Immature natural killer cell (primary cell): ENCODE data around the gene SGMS2. TPM values are rescaled to one million over a fixed set of nuclear protein-coding genes. Genes with fewer than 3 reads are reported as not detected.
"Not testable (repeated sequence)": the region's sequence is repeated elsewhere in the genome, so short reads cannot be mapped to it uniquely, and the experiment has no call there.

ENCODE experiments used
- DNase-seq, 3 donors: peaks; one replicate each; pipeline ENCODE4 v3.0.0; 2022; ENCODE audit warnings: mixed read lengths in 1 of 3
- H3K27ac Mint-ChIP-seq, 6 donors: one replicate each; pipeline ENCODE4 v1.8.0; 2020; ENCODE audit warnings: mixed read lengths in 6 of 6, mild to moderate bottlenecking in 5 of 6, inconsistent platforms in 4 of 6, moderate library complexity in 3 of 6
- H3K27me3 Mint-ChIP-seq, 3 donors: one replicate each; pipeline ENCODE4 v1.8.0; 2020 to 2021; ENCODE audit warnings: low read depth in 3 of 3, mild to moderate bottlenecking in 3 of 3, mixed read lengths in 3 of 3, moderate library complexity in 3 of 3, inconsistent platforms in 1 of 3
- H3K36me3 Mint-ChIP-seq, 3 donors: one replicate each; pipeline ENCODE4 v1.8.0; 2020; ENCODE audit warnings: mixed read lengths in 3 of 3, inconsistent platforms in 2 of 3, mild to moderate bottlenecking in 2 of 3
- H3K4me1 Mint-ChIP-seq, 2 donors: one replicate each; pipeline ENCODE4 v1.8.0; 2020; ENCODE audit warnings: inconsistent platforms in 2 of 2, mild to moderate bottlenecking in 2 of 2, mixed read lengths in 2 of 2, moderate library complexity in 1 of 2
- H3K4me3 Mint-ChIP-seq, 5 donors: one replicate each; pipeline ENCODE4 v1.8.0; 2020; ENCODE audit warnings: mild to moderate bottlenecking in 5 of 5, mixed read lengths in 5 of 5, inconsistent platforms in 3 of 5, moderate library complexity in 3 of 5
- H3K9me3 Mint-ChIP-seq, 6 donors: one replicate each; pipeline ENCODE4 v1.8.0; 2020; ENCODE audit warnings: mild to moderate bottlenecking in 6 of 6, mixed read lengths in 6 of 6, inconsistent platforms in 4 of 6, moderate library complexity in 3 of 6
- polyA plus RNA-seq, 3 donors: library from polyadenylated mRNA; unstranded; fragments of 300-500 nt; fragmentation: Illumina TruSeq; gene quantifications; one replicate each; pipeline ENCODE4 v1.2.3, GENCODE V29; 2021

SGMS2 gene
- polyA plus RNA-seq, 3 donors from 2014 or later, result 0.56 TPM; not detected in 2

DNA sequence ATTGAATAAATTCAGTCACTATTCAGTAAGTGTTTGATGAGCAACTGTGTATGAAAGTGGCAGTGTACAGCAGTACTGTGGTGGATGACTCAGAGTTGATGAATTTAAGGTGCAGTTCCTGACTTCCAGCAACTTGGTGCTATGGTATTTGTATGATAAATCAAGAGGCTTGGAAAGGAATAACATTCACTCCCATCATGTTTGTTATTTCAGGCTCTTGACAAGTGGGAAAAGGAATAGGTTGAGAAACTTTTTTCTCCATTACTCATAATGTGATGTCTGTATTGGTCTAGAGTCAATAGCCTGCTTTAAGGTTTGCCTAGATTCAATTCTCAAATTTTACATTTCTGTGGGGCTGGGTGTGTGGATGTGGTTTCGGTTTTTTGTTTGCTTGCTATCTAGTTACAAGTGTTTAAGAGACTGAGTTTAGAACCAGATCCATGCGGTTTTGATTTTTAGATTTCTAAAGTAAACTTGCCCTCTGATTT lies 71.5 kb downstream of the SGMS2 start:
- peaks cover 0 to 2% (median 1%) of the 10 kb centered on the region in 3 donors for H3K27me3 Mint-ChIP-seq
- H3K4me1 Mint-ChIP-seq, result no peaks in the 10 kb centered on the region
- no peak overlapping the region for H3K4me3 Mint-ChIP-seq
- H3K27ac Mint-ChIP-seq, result no peak overlapping the region
- H3K9me3 Mint-ChIP-seq, result peaks cover 0 to 1% (median 0%) of the 10 kb centered on the region in 6 donors
- no peaks in the 10 kb centered on the region for H3K36me3 Mint-ChIP-seq
- no peak for DNase-seq

DNA sequence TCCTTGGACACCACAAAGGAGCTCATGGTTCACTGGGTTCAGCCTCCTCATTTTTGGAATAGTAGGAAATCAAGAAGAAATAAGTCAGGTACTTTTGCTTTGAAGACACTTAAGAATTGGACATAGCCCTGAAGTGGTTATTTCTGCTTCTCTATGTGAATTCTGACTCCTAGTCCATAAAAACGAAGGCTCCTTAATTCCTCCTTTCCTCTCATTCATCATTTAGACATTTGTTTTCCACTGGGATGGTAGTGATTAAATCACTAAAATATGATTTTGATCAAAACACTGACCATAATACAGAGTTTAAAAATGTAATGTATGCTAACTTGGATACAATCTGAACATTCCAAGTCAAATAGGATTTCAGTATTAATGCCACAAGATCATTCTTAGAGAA lies 71.9 kb downstream of the SGMS2 start:
- no peaks in the 10 kb centered on the region for H3K4me1 Mint-ChIP-seq
- H3K9me3 Mint-ChIP-seq, result no peaks in the 10 kb centered on the region
- H3K27ac Mint-ChIP-seq, result no peak overlapping the region
- H3K4me3 Mint-ChIP-seq, result no peak overlapping the region
- no peaks in the 10 kb centered on the region for H3K36me3 Mint-ChIP-seq
- no peak for DNase-seq
- peaks cover 0 to 2% (median 0%) of the 10 kb centered on the region in 3 donors for H3K27me3 Mint-ChIP-seq

DNA sequence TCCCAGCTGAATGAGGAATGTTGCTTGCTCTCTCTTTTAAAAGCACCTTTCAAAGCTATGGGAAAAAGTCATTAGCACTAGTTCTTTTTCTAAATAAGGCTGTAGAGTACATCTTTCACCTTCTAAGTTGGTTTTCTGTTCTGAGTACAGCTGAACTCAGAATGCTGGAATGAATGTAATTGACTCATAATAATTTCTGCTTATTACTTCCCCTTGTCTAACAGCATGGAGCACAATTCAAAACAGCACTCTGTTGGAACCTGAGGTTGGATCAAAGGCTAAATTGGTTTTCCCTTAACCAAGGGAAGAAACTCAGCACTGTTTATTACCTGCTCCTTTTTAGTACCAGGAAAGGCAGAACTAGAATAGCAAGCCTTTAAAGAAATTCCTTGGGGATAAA lies 73.1 kb downstream of the SGMS2 start:
- H3K27me3 Mint-ChIP-seq, result peaks cover 0 to 2% (median 2%) of the 10 kb centered on the region in 3 donors
- H3K27ac Mint-ChIP-seq, result no peak overlapping the region
- no peaks in the 10 kb centered on the region for H3K9me3 Mint-ChIP-seq
- no peak for DNase-seq
- no peak overlapping the region for H3K4me3 Mint-ChIP-seq
- no peaks in the 10 kb centered on the region for H3K4me1 Mint-ChIP-seq
- H3K36me3 Mint-ChIP-seq, result no peaks in the 10 kb centered on the region

DNA sequence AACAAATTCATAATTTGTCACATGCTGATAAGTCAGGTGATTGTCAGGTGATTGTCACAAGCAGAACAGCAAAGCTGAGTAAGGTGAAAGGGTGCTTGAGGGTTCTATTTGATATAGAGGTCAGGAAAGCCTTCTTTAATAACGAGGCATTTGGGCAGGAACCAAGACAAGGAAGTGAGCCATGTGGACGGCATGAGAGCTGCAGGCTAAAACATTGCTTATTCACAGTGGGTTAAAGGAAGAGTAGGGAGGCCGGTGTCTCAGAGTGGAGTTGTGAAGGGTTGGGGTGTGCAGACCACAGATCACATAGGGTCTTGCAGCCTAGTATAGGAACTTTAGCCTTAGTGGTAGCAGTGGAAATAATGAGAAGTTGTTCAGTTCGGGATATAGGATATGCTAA lies 75.3 kb downstream of the SGMS2 start:
- H3K36me3 Mint-ChIP-seq, result no peaks in the 10 kb centered on the region
- H3K4me1 Mint-ChIP-seq, result no peaks in the 10 kb centered on the region
- no peak overlapping the region for H3K4me3 Mint-ChIP-seq
- H3K9me3 Mint-ChIP-seq, result no peaks in the 10 kb centered on the region
- H3K27me3 Mint-ChIP-seq, result peaks cover 0 to 5% (median 4%) of the 10 kb centered on the region in 3 donors
- DNase-seq, result no peak
- H3K27ac Mint-ChIP-seq, result no peak overlapping the region

DNA sequence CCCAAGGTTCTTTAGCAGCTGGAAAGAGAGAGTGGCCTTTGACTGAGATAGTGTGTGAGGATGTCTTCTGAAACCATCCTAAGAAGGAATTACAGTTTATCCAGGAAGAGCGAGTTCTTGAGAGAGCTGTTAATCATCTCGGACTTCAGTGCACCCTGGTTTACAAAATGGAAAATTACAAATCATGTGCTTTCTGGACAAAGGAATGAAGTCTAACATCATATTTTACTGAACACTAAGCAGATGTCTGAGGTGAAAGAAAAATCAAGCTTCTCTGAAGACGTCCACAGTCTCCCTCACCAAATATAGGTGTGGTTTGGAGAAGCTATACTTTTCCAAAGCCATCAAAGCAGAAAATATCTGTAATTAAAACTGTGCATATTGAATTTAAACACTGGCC lies 75.8 kb downstream of the SGMS2 start:
- Mint-ChIP-seq H3K9me3 (no peaks in the 10 kb centered on the region), H3K27ac (no peak overlapping the region), H3K36me3 (no peaks in the 10 kb centered on the region), H3K4me1 (no peaks in the 10 kb centered on the region), H3K27me3 (peaks cover 0 to 5% (median 2%) of the 10 kb centered on the region in 3 donors), H3K4me3 (no peak overlapping the region)
- DNase-seq, result no peak

DNA sequence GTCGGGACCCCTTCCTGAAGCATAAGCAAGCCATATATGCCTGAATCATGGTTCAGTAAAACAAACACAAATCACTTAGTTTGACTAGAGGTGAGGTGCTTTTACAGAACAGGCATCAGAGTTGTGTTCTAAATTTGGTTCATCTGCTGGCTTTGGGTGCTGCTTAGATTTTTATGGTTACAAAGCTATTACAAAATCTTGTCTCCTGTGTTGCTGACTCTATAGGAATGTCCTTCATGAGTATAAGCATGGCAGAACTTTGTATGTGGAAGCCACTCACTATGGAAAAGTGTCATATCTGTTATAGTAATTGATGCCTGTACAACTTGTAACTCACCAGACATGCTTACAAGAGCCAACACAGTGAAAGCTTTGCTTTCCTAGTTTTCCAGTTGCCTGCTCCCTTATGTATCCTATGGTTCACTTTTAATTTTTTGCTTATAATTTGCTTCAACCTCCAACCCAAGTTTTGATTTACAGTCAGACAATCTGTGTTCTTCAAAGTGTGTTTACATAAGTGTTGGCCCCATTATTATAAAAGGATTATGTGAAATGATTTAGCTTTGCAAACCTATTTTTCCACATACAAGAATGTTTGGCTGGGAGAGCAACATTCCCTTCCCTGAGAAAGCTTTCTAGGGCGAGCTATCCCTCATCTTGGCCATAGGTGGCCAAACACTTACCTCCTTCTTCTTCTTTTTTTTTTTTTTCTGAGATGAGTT lies 76.6 kb downstream of the SGMS2 start:
- no peaks in the 10 kb centered on the region for H3K36me3 Mint-ChIP-seq
- H3K4me3 Mint-ChIP-seq, result no peak overlapping the region
- H3K9me3 Mint-ChIP-seq, result no peaks in the 10 kb centered on the region
- peaks cover 0 to 5% (median 2%) of the 10 kb centered on the region in 3 donors for H3K27me3 Mint-ChIP-seq
- H3K4me1 Mint-ChIP-seq, result no peaks in the 10 kb centered on the region
- no peak for DNase-seq
- no peak overlapping the region for H3K27ac Mint-ChIP-seq

DNA sequence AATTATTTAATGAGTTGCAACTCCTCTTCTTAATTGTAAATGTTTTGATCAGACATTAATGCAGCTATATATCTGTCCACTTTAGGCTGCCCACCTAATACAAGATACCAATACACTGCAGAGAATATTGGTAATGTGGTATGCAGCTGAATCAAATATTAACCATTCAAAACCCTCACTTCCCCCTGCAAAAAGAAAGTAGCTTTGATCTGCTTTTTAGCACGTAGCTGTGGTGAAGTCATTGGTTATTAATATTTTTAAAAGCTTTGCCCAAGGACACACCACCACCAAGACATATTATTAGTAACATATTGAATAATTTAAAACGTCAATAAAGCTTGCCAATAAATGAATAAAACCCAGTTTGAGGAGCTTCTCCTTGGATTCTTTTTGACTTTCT lies 78.0 kb downstream of the SGMS2 start:
- no peak for DNase-seq
- Mint-ChIP-seq H3K4me1 (no peaks in the 10 kb centered on the region), H3K9me3 (no peaks in the 10 kb centered on the region), H3K4me3 (no peak overlapping the region), H3K27ac (no peak overlapping the region), H3K36me3 (no peaks in the 10 kb centered on the region), H3K27me3 (peaks cover 0 to 5% (median 2%) of the 10 kb centered on the region in 3 donors)

DNA sequence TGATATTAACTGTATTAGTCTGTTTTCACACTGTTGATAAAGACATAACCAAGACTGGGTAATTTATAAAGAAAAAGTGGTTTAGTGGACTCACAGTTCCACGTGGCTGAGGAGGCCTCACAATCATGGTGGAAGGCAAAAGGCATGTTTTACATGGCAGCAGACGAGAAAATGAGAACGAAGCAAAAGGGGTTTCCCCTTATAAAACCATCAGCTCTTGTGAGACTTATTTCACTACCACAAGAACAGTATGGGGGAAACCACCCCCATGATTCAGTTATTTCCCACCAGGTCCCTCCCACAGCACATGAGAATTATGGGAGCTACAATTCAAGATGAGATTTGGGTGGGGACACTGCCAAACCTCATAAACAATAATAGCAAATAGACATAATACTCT lies 80.3 kb downstream of the SGMS2 start:
- not testable (repeated sequence) for H3K9me3 Mint-ChIP-seq, H3K4me1 Mint-ChIP-seq, H3K27me3 Mint-ChIP-seq, H3K27ac Mint-ChIP-seq, DNase-seq, H3K36me3 Mint-ChIP-seq, H3K4me3 Mint-ChIP-seq

DNA sequence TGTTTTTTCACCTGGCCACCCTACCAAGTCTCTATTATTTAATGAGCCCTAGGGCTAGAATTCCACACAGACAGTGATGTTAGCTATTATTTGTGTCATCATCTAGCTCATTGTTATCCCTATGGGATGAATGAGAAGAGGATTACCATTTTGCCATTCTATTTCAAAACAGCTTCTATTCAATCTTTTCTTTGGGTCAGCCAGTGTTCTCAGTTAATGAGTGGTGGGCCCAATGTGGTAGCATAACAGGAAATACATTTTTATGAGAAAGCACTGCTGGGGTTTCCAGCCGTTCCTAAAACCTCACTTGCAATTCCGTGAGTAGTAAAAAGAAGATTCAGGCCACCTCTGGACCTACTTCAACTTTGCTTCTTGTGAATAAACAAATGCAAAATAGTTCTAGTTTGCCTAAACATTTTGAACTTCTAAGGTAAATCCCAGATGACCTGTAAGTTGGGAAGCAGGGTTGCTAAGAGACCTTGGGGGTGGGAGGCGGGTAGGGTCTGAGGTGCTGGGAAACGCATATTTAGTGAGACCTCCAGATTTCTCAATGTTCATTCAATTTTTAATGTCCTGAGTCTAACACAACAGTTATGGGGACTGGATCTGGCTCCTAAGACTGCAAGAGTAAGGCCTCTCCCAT lies 81.8 kb downstream of the SGMS2 start:
- Mint-ChIP-seq H3K27me3 (peaks cover 0 to 7% (median 2%) of the 10 kb centered on the region in 3 donors), H3K4me1 (no peaks in the 10 kb centered on the region)
- DNase-seq, result no peak

DNA sequence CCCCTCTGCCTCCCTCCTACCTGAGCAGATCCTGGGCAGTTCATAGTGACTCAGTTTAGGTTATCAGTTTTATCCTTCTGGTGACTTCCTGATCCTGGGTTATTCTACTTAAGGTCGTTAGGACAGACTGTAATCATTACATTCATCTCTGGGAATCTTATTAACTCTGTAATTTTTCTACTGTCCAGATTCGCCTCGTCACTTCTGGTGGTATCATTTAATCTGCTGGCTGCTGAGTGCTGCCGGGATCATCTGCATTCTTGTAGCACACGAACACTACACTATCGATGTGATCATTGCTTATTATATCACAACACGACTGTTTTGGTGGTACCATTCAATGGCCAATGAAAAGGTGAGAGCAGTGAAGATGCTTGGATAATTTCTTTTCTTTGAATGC lies 83.6 kb downstream of the SGMS2 start:
- DNase-seq, result no peak
- Mint-ChIP-seq H3K4me1 (peaks cover 0 to 2% of the 10 kb centered on the region in 2 donors), H3K4me3 (no peak overlapping the region), H3K27me3 (peaks cover 0 to 9% (median 2%) of the 10 kb centered on the region in 3 donors), H3K36me3 (no peaks in the 10 kb centered on the region), H3K9me3 (no peaks in the 10 kb centered on the region), H3K27ac (no peak overlapping the region)

More for the DNA sequence above, 81.8 kb downstream of the SGMS2 start:
- no peaks in the 10 kb centered on the region for H3K36me3 Mint-ChIP-seq
- no peak overlapping the region for H3K4me3 Mint-ChIP-seq
- no peak overlapping the region for H3K27ac Mint-ChIP-seq
- no peaks in the 10 kb centered on the region for H3K9me3 Mint-ChIP-seq

DNA sequence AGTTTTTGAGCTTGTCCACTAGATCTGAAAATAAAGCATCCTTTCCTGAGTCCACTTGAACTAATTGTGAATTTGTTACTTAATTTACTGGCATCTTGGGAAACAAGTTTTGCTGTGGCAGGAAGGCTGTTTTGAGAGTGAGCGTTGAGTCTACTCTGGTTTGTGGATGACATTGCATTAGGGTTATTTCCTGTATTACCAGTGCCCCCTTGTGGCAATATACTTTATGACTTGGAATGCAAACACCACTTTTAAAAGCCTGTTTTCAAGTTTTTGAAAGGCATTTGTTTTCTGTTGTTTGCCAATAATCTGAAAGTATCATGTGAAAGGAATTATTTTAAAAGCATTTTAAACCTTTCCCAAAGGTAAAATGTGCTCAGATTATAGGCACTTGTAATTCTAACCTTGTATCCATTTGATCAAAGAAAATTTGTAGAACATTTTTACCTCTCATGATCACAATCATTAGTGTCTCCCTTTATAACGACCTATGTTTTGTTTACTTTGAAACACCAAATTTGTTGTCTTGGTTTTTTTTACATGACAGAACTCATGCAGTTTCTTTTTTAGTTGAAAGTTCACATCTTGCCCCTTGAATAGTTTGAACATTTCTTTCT lies 88.7 kb downstream of the SGMS2 start:
- H3K36me3 Mint-ChIP-seq, result no peaks in the 10 kb centered on the region
- peak overlapping the region in 1 of 6 donors; percentile 41 for H3K27ac Mint-ChIP-seq
- H3K27me3 Mint-ChIP-seq, result peaks cover 0 to 6% (median 0%) of the 10 kb centered on the region in 3 donors
- H3K4me3 Mint-ChIP-seq, result no peak overlapping the region
- peaks cover 0 to 2% of the 10 kb centered on the region in 2 donors for H3K4me1 Mint-ChIP-seq
- H3K9me3 Mint-ChIP-seq, result no peaks in the 10 kb centered on the region
- peak; percentile 43 to 57 (median 52) for DNase-seq

DNA sequence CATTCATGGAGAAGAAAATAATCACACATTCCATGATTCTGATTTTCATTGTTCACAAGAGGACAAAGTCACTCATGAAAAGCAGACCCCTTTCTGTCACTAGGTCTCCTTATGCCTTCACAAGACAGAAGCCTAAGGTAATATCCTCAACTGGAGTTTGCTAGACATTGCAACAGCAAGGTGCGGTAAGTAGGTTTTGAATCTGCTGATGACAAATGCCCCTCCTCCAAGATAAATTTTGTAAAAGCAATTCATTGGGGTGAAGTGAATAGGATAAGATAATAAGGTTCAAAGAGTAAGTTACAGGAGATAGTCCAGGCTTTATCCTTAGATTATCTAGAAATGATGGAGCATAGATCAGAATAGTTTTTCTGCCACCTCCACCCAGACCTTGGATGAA lies 90.5 kb downstream of the SGMS2 start:
- Mint-ChIP-seq H3K27ac (no peak overlapping the region), H3K36me3 (no peaks in the 10 kb centered on the region), H3K4me3 (no peak overlapping the region), H3K9me3 (peaks cover 0 to 8% (median 5%) of the 10 kb centered on the region in 6 donors), H3K27me3 (peaks cover 2 to 13% (median 9%) of the 10 kb centered on the region in 3 donors), H3K4me1 (peaks cover 0 to 2% of the 10 kb centered on the region in 2 donors)
- DNase-seq, result no peak

DNA sequence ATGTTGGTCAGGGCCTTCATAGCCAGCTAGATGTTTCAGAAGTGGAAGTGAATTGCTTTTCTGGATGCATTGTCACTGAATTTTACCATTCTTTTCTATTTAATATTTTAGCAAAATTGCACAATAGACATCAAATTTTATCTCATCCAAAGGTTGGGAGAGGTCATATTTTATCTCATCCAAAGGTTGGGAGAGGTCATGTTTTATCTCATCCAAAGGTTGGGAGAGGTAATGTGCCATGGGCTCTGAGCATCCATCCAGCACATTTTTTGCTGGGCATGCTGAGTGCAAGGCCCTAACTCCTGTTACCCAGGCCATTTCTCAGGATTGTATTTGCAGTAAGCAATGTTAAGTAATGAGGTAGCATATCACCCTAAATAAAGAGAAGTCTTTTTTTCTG lies 91.9 kb downstream of the SGMS2 start:
- H3K4me3 Mint-ChIP-seq, result no peak overlapping the region
- no peaks in the 10 kb centered on the region for H3K36me3 Mint-ChIP-seq
- no peak for DNase-seq
- peaks cover 5 to 15% (median 6%) of the 10 kb centered on the region in 3 donors for H3K27me3 Mint-ChIP-seq
- H3K9me3 Mint-ChIP-seq, result peaks cover 0 to 8% (median 5%) of the 10 kb centered on the region in 6 donors
- H3K27ac Mint-ChIP-seq, result no peak overlapping the region
- peaks cover 0 to 2% of the 10 kb centered on the region in 2 donors for H3K4me1 Mint-ChIP-seq

DNA sequence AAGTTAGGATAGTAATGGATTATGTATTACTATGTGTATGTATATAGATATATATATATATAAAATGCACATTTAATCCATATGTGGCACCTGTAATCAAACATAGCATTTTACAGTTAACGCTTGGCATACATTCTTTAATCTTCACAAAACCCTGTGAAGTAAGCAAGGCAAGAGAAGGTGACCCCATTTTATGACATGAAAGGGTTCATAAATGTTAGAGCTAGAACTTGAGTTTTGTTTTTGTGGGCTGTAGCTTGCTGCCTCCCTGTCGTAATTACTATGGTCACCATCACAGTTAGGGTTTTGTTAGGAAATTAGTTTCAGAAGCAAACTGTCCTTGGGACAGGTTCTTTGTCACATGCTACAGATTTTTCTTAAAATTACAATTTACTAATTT lies 92.8 kb downstream of the SGMS2 start:
- no peaks in the 10 kb centered on the region for H3K36me3 Mint-ChIP-seq
- no peak overlapping the region for H3K27ac Mint-ChIP-seq
- peaks cover 0 to 8% (median 5%) of the 10 kb centered on the region in 6 donors for H3K9me3 Mint-ChIP-seq
- no peak overlapping the region for H3K4me3 Mint-ChIP-seq
- no peak for DNase-seq
- H3K27me3 Mint-ChIP-seq, result peaks cover 5 to 18% (median 5%) of the 10 kb centered on the region in 3 donors
- H3K4me1 Mint-ChIP-seq, result peaks cover 0 to 2% of the 10 kb centered on the region in 2 donors
